K562 (cell line): ENCODE data around the gene DNPEP. TPM values are rescaled to one million over a fixed set of nuclear protein-coding genes. Genes with fewer than 3 reads are reported as not detected.
"Not testable (repeated sequence)": the region's sequence is repeated elsewhere in the genome, so short reads cannot be mapped to it uniquely, and the experiment has no call there.

Experiments used
- ATAC-seq: fragments of 200-7000 bp; cut with Tn5 transposase; 3 replicates; pipeline ENCODE4 v1.9.1; 2020; ENCODE audit warnings: moderate library complexity
- BruUV-seq: library from RNA; stranded (reverse); fragments of 400-500 nt; replicated peaks from 2 replicates; lab custom pipeline; 2021; lab: Mats Ljungman, UMichigan
- CTCF ChIA-PET: fragments of 300-600 bp; formaldehyde crosslinking; extraction: SDS; loops from one replicate; lab custom pipeline; 2021; ENCODE audit warnings: low intra/inter-chr PET ratio; lab: Yijun Ruan, JAX
- POLR2A ChIA-PET: fragments of 300-600, 350-650 bp; sonication (Branson Sonifier 250); formaldehyde crosslinking; extraction: SDS; loops from one replicate; lab custom pipeline; 2021; ENCODE audit warnings: antibody characterized with exemption, inconsistent platforms; lab: Yijun Ruan, JAX
- DNase-seq, 4 experiments: peaks; one replicate each; pipeline versions ENCODE4 v3.0.0 to v3.0.0-alpha.2; 2011 to 2018; ENCODE audit warnings: low spot score in 3 of 4, mixed read lengths in 3 of 4; ENCODE audit errors: extremely low read depth in 1 of 4
- FAIRE-seq: peaks from 2 replicates; lab custom pipeline; 2011; peaks lifted over from hg19 to GRCh38; lab: Jason Lieb, UNC
- H2AFZ ChIP-seq: 2 replicates; pipeline ENCODE4 v1.6.0; 2011; ENCODE audit warnings: low read depth, low read length, control low read depth, inconsistent platforms
- H3K27ac ChIP-seq: fragments of 200-600 bp; 3 replicates; pipeline ENCODE4 v1.8.0; 2011; ENCODE audit warnings: low read depth, mild to moderate bottlenecking, control low read depth, inconsistent platforms, low read length, moderate library complexity, mixed read lengths; ENCODE audit errors: extremely low read depth
- H3K27me3 ChIP-seq, 2 experiments: fragments of 300-600 bp in 1 of 2; 2 replicates in 1 of 2; 3 replicates in 1 of 2; pipeline versions ENCODE4 v1.6.0 to v1.8.0; 2011; ENCODE audit warnings: inconsistent platforms in 2 of 2, low read length in 2 of 2, mild to moderate bottlenecking in 1 of 2, mixed read lengths in 1 of 2, moderate library complexity in 1 of 2; ENCODE audit not compliant: control insufficient read depth in 2 of 2, insufficient read depth in 2 of 2
- H3K36me3 ChIP-seq: fragments of 300-600 bp; 3 replicates; pipeline ENCODE4 v1.8.0; 2011; ENCODE audit warnings: mild to moderate bottlenecking, low read length, inconsistent platforms; ENCODE audit not compliant: control insufficient read depth, insufficient read depth
- H3K4me1 ChIP-seq, 2 experiments: fragments of 200-600 bp in 1 of 2; replicated peaks in 1 of 2; 2 replicates in 1 of 2; 3 replicates in 1 of 2; pipeline versions ENCODE4 v1.5.1 to v1.8.0; 2011; ENCODE audit warnings: inconsistent platforms in 2 of 2, low read length in 2 of 2, mild to moderate bottlenecking in 1 of 2, mixed read lengths in 1 of 2, moderate library complexity in 1 of 2; ENCODE audit not compliant: control insufficient read depth in 2 of 2, insufficient read depth in 2 of 2
- H3K4me2 ChIP-seq: 2 replicates; pipeline ENCODE4 v1.6.1; 2011; ENCODE audit warnings: low read length, control low read depth, inconsistent platforms, mixed read lengths; ENCODE audit not compliant: insufficient read depth
- H3K4me3 ChIP-seq: fragments of 200-600 bp; sonication (generic), shearing (Covaris generic); 2 replicates; pipeline ENCODE4 v1.5.1; 2016; ENCODE audit warnings: control low read depth, inconsistent platforms
- H3K79me2 ChIP-seq: fragments of 200-600 bp; 3 replicates; pipeline ENCODE4 v1.8.0; 2011; ENCODE audit warnings: low read length, inconsistent platforms; ENCODE audit not compliant: control insufficient read depth, insufficient read depth
- H3K9ac ChIP-seq, 2 experiments: 2 replicates each; pipeline versions ENCODE4 v1.6.0 to v1.6.1; 2011; ENCODE audit warnings: low read depth in 2 of 2, low read length in 2 of 2, control low read depth in 1 of 2, inconsistent platforms in 1 of 2, mild to moderate bottlenecking in 1 of 2, mixed read lengths in 1 of 2; ENCODE audit not compliant: insufficient read depth in 1 of 2
- H3K9me1 ChIP-seq: one replicate; pipeline ENCODE4 v1.6.0; 2011; ENCODE audit warnings: inconsistent platforms, mild to moderate bottlenecking, low read length, moderate library complexity; ENCODE audit not compliant: control insufficient read depth, insufficient read depth
- H3K9me3 ChIP-seq: replicated peaks from 2 replicates; pipeline ENCODE4 v1.5.1; 2011; ENCODE audit warnings: low read depth, low read length, inconsistent platforms; ENCODE audit not compliant: control insufficient read depth, insufficient read depth
- H4K20me1 ChIP-seq: replicated peaks from 2 replicates; pipeline ENCODE4 v1.6.1; 2011; ENCODE audit warnings: low read length, inconsistent platforms, mixed read lengths; ENCODE audit not compliant: control insufficient read depth, insufficient read depth
- FOXP4 ChIP-seq: sonication (generic); formaldehyde crosslinking; IDR thresholded peaks from 2 replicates; pipeline ENCODE4 v1.8.0; 2022; ENCODE audit warnings: mild to moderate bottlenecking, missing genetic modification reagents, borderline replicate concordance
- GTF2F1 ChIP-seq: IDR thresholded peaks from 2 replicates; pipeline ENCODE4 v1.6.1; 2011; ENCODE audit warnings: low read depth, low read length, improper control_type of control experiment
- IRF1 ChIP-seq: sonication (generic); formaldehyde crosslinking; IDR thresholded peaks from 2 replicates; pipeline ENCODE4 v1.8.0; 2022; ENCODE audit warnings: missing genetic modification reagents, mild to moderate bottlenecking, borderline replicate concordance
- NFE2L1 ChIP-seq: fragments of 450-650 bp; IDR thresholded peaks from 2 replicates; pipeline ENCODE4 v1.6.1; 2016; ENCODE audit warnings: missing genetic modification characterization, low read depth, mild to moderate bottlenecking, missing compliant biosample characterization, moderate library complexity, borderline replicate concordance
- SFPQ ChIP-seq: fragments of 200-400 bp; formaldehyde crosslinking; IDR thresholded peaks from 2 replicates; pipeline ENCODE4 v1.6.1; 2017; ENCODE audit warnings: mild to moderate bottlenecking, low read depth, low read length, moderate library complexity
- SMARCC2 ChIP-seq: fragments of 450-650 bp; IDR thresholded peaks from 2 replicates; pipeline ENCODE4 v1.6.1; 2017; ENCODE audit warnings: antibody characterized with exemption, moderate library complexity, mild to moderate bottlenecking, low read depth
- ZNF184 ChIP-seq: sonication (generic); formaldehyde crosslinking; IDR thresholded peaks from 2 replicates; pipeline ENCODE4 v1.5.0; 2020; ENCODE audit warnings: missing genetic modification reagents
- ZNF764 ChIP-seq: fragments of 250-450 bp; sonication (Bioruptor Pico); IDR thresholded peaks from 2 replicates; pipeline ENCODE4 v1.4.0; 2020; ENCODE audit warnings: low read depth, mild to moderate bottlenecking, moderate library complexity
- ZNF830 ChIP-seq: fragments of 250-450 bp; sonication (Bioruptor Pico); IDR thresholded peaks from 2 replicates; pipeline ENCODE4 v1.5.0; 2021; ENCODE audit warnings: mild to moderate bottlenecking
- WGBS: fragments of 100-300 bp; shearing (Covaris generic); methylation state at CpG from one replicate; pipeline ENCODE4 v1.1.6; 2016; ENCODE audit warnings: low coverage, mixed read lengths; ENCODE audit not compliant: insufficient coverage; ENCODE audit errors: missing lambda C conversion rate; 5-methylcytosine and 5-hydroxymethylcytosine counted together
- in situ Hi-C: fragments of 300-500 bp; cut with MboI; formaldehyde crosslinking; loops from 4 replicates; pipeline ENCODE4 v1.15.0; 2018; ENCODE audit warnings: inconsistent platforms, mixed read lengths
- intact Hi-C: fragments of 100-400 bp; cut with micrococcal nuclease; formaldehyde crosslinking; loops from 2 replicates; pipeline ENCODE4 v1.14.2; 2022
- polyA plus RNA-seq, 8 experiments: library from polyadenylated mRNA; depleted of rRNA in 4 of 8; stranded (reverse) in 5 of 8; unstranded in 3 of 8; fragments of >200 nt; fragmentation: Nextera tagmentation in 2 of 8; fragmentation: Illumina TruSeq in 1 of 8; extraction: Ambion mirVana in 2 of 8; extraction: Trizol in 1 of 8; gene quantifications; 2 replicates each; pipeline versions ENCODE4 v1.2.1 to v1.2.3, GENCODE V29; 2011 to 2014; ENCODE audit warnings: inconsistent platforms in 1 of 8, missing spikeins in 1 of 8
- total RNA-seq, 7 experiments: library from RNA; depleted of rRNA in 6 of 7; stranded (reverse); fragments of >200 nt in 6 of 7; fragmentation: Illumina TruSeq in 2 of 7; extraction: Trizol in 2 of 7; gene quantifications; 2 replicates each; pipeline versions ENCODE4 v1.2.1 to v1.2.3, GENCODE V29; 2011 to 2021; ENCODE audit warnings: low replicate concordance in 1 of 7

Gene DNPEP
- total and polyA plus RNA-seq, 9 of the 15 experiments (the other 6 are each of a cell fraction or from before 2014, with no cell fraction given): 34.6 to 71.4 (median 45.5) TPM

- TF ChIP-seq ZNF830 (CRISPR knock-in tag): no peak
Observed at GRCh38 chr2:219395609-219396008, 7.9 kb upstream of the DNPEP start (continued).

DNA sequence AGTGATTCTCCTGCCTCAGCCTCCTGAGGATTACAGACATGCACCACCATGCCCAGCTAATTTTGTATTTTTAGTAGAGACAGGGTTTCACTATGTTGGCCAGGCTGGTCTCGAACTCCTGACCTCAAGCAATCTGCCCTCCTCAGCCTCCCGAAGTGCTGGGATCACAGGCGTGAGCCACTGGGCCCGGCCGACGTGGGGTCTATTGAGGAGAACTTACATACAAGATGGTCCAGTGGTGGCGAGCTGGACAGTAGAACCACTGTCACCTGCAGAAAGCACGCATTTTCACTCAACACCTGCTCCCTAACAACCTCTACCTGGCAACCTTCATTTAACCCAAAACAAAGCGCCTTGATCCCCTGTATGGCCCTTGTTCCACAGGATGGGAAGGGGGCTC is 7.3 kb upstream of the DNPEP start:
- H3K36me3 ChIP-seq, in situ Hi-C loops, H3K27ac ChIP-seq, FAIRE-seq, H3K9me3 ChIP-seq, H3K9ac ChIP-seq, H4K20me1 ChIP-seq, H3K9me1 ChIP-seq, H3K4me3 ChIP-seq, H3K27me3 ChIP-seq, CTCF ChIA-PET, H3K4me1 ChIP-seq, BruUV-seq, H2AFZ ChIP-seq, POLR2A ChIA-PET, H3K4me2 ChIP-seq, DNase-seq, H3K79me2 ChIP-seq, ATAC-seq, intact Hi-C loops: not testable (repeated sequence)
- WGBS: 44% methylated on average over 4 of the region's 9 CpGs

GRCh38 chr2:219392754-219393153 is 5.0 kb upstream of the DNPEP start:
- in situ Hi-C loops: no loop called here
- no peak for DNase-seq
- Histone ChIP-seq H4K20me1 (no peaks in the 10 kb centered on the region), H3K9ac (no peak overlapping the region), H3K27ac (no peak overlapping the region), H3K79me2 (no peaks in the 10 kb centered on the region), H3K9me3 (no peaks in the 10 kb centered on the region), H3K4me3 (no peak overlapping the region), H3K36me3 (no peaks in the 10 kb centered on the region), H3K27me3 (no peaks in the 10 kb centered on the region), H3K9me1 (peaks cover 2% of the 10 kb centered on the region), H2AFZ (no peak overlapping the region), H3K4me2 (no peak overlapping the region), H3K4me1 (peaks cover 8 to 10% of the 10 kb centered on the region in 2 experiments; a peak in 4 of 5 replicates)
- no TSS peak for BruUV-seq
- intact Hi-C loops: no loop called here
- ATAC-seq: no peak
- CTCF ChIA-PET: no interaction called here
- no peak for FAIRE-seq
- WGBS: 76% methylated on average over 9 of the region's 9 CpGs
- POLR2A ChIA-PET: interaction anchor here (1.0 kb wide), 1 partner anchor 137 kb away, joined by 4 read pairs; no protein-coding TSS in a partner anchor
- TF ChIP-seq FOXP4 (CRISPR knock-in tag) (no peak), IRF1 (CRISPR knock-in tag) (no peak), SFPQ (no peak), ZNF764 (CRISPR knock-in tag) (no peak), SMARCC2 (no peak), ZNF184 (CRISPR knock-in tag) (no peak), GTF2F1 (no peak), NFE2L1 (tag) (no peak)
